H1 (cell line): ENCODE data around the gene CDH10. TPM values are rescaled to one million over a fixed set of nuclear protein-coding genes. Genes with fewer than 3 reads are reported as not detected.

Experiments
- CHD7 ChIP-seq: fragments of 300-600 bp; sonication (generic); IDR thresholded peaks from 2 replicates; pipeline ENCODE4 v1.7.1; 2012; ENCODE audit warnings: low read length, moderate library complexity, mild to moderate bottlenecking, inconsistent platforms; ENCODE audit not compliant: insufficient replicate concordance
- PHF8 ChIP-seq: fragments of 200-600 bp; sonication (generic); conservative IDR thresholded peaks from 2 replicates; pipeline ENCODE4 v1.7.1; 2012; ENCODE audit warnings: low read depth, mild to moderate bottlenecking, inconsistent platforms, low read length, moderate library complexity
- RFX5 ChIP-seq: IDR thresholded peaks from 2 replicates; pipeline ENCODE4 v1.6.1; 2011; ENCODE audit warnings: low read depth, low read length, improper control_type of control experiment, borderline replicate concordance
- RNF2 ChIP-seq: fragments of 200-900, 300-1000 bp; sonication (generic); IDR thresholded peaks from 2 replicates; pipeline ENCODE4 v1.7.1; 2016; ENCODE audit warnings: borderline replicate concordance, low read depth, mild to moderate bottlenecking, antibody characterized with exemption, low read length; ENCODE audit not compliant: poor library complexity, severe bottlenecking; ENCODE audit errors: missing control alignments
- polyA plus RNA-seq, 7 experiments: library from polyadenylated mRNA; depleted of rRNA in 3 of 7; stranded (reverse) in 5 of 7; unstranded in 2 of 7; fragments of >200 nt in 5 of 7; fragments of 200-250 nt in 2 of 7; gene quantifications; 1 replicate in 5 of 7; 2 replicates in 1 of 7; 4 replicates in 1 of 7; pipeline versions ENCODE4 v1.2.1 to v1.2.3, GENCODE V29; 2011 to 2013; ENCODE audit warnings: missing spikeins in 2 of 7, mixed read lengths in 2 of 7
- total RNA-seq: library from RNA; stranded (reverse); fragmentation: NEBNext Ultra II Directional; extraction: Animal tissue kit (Norgen Biotek cat#: 25700); gene quantifications from 2 replicates; pipeline ENCODE4 v1.2.1, GENCODE V29; 2021

CDH10 gene
- total and polyA plus RNA-seq, 2 of the 8 experiments (the other 6 are each of a cell fraction or from before 2014, with no cell fraction given), result 0.11 TPM; not detected in 1

GRCh38 chr5:24635209-24635608 is 9.6 kb downstream of the CDH10 start (continued):
- TF ChIP-seq CHD7 (no peak), RNF2 (no peak), RFX5 (no peak), PHF8 (no peak)
